K562 (cell line): ENCODE measurements around the gene CCDC85B. TPM values are rescaled to one million over a fixed set of nuclear protein-coding genes. Genes with fewer than 3 reads are reported as not detected.

Experiments used
- CC2D1A ChIP-seq: fragments of 450-650 bp; IDR thresholded peaks from 2 replicates; pipeline ENCODE4 v1.6.1; 2017; ENCODE audit warnings: mild to moderate bottlenecking
- CHAMP1 ChIP-seq: fragments of 450-650 bp; IDR thresholded peaks from 2 replicates; pipeline ENCODE4 v1.6.1; 2016; ENCODE audit warnings: mild to moderate bottlenecking
- KAT8 ChIP-seq: fragments of 450-650 bp; IDR thresholded peaks from 2 replicates; pipeline ENCODE4 v1.6.1; 2016; ENCODE audit warnings: low read depth, mild to moderate bottlenecking
- MITF ChIP-seq: IDR thresholded peaks from 2 replicates; pipeline ENCODE4 v1.6.1; 2014; ENCODE audit warnings: antibody characterized with exemption
- NFYB ChIP-seq: IDR thresholded peaks from 2 replicates; pipeline ENCODE4 v1.6.1; 2011; ENCODE audit warnings: mild to moderate bottlenecking, moderate library complexity; ENCODE audit not compliant: insufficient read length; ENCODE audit errors: extremely low read depth
- PCBP1 ChIP-seq: fragments of 200-400 bp; formaldehyde crosslinking; IDR thresholded peaks from 2 replicates; pipeline ENCODE4 v1.6.1; 2018; ENCODE audit warnings: mild to moderate bottlenecking, low read depth, low read length; ENCODE audit not compliant: poor library complexity, severe bottlenecking
- SMARCA4 ChIP-seq: fragments of 450-650 bp; IDR thresholded peaks from 2 replicates; pipeline ENCODE4 v1.6.1; 2016
- SOX6 ChIP-seq: fragments of 450-650 bp; IDR thresholded peaks from 2 replicates; pipeline ENCODE4 v1.6.1; 2014; ENCODE audit warnings: mild to moderate bottlenecking
- ZBTB5 ChIP-seq: fragments of 450-650 bp; IDR thresholded peaks from 2 replicates; pipeline ENCODE4 v1.6.1; 2017; ENCODE audit warnings: antibody characterized with exemption
- ZC3H8 ChIP-seq: fragments of 450-650 bp; IDR thresholded peaks from 2 replicates; pipeline ENCODE4 v1.6.1; 2017
- ZFX ChIP-seq: sonication (generic); formaldehyde crosslinking; IDR thresholded peaks from 2 replicates; pipeline ENCODE4 v1.8.0; 2022; ENCODE audit warnings: mild to moderate bottlenecking, missing genetic modification reagents, moderate library complexity
- ZNF518B ChIP-seq: fragments of 250-450 bp; sonication (Bioruptor Pico); IDR thresholded peaks from 2 replicates; pipeline ENCODE4 v1.5.0; 2021; ENCODE audit warnings: mild to moderate bottlenecking, moderate library complexity
- ZNF699 ChIP-seq: fragments of 250-450 bp; sonication (Bioruptor Pico); IDR thresholded peaks from 2 replicates; pipeline ENCODE4 v1.8.0; 2021; ENCODE audit warnings: mild to moderate bottlenecking, moderate library complexity; ENCODE audit not compliant: insufficient replicate concordance
- ZNF785 ChIP-seq: fragments of 250-450 bp; sonication (Bioruptor Pico); IDR thresholded peaks from 2 replicates; pipeline ENCODE4 v1.4.0; 2020; ENCODE audit warnings: mild to moderate bottlenecking
- polyA plus RNA-seq, 8 experiments: library from polyadenylated mRNA; depleted of rRNA in 4 of 8; stranded (reverse) in 5 of 8; unstranded in 3 of 8; fragments of >200 nt; fragmentation: Nextera tagmentation in 2 of 8; fragmentation: Illumina TruSeq in 1 of 8; extraction: Ambion mirVana in 2 of 8; extraction: Trizol in 1 of 8; gene quantifications; 2 replicates each; pipeline versions ENCODE4 v1.2.1 to v1.2.3, GENCODE V29; 2011 to 2014; ENCODE audit warnings: inconsistent platforms in 1 of 8, missing spikeins in 1 of 8
- total RNA-seq, 7 experiments: library from RNA; depleted of rRNA in 6 of 7; stranded (reverse); fragments of >200 nt in 6 of 7; fragmentation: Illumina TruSeq in 2 of 7; extraction: Trizol in 2 of 7; gene quantifications; 2 replicates each; pipeline versions ENCODE4 v1.2.1 to v1.2.3, GENCODE V29; 2011 to 2021; ENCODE audit warnings: low replicate concordance in 1 of 7

Gene CCDC85B
- total and polyA plus RNA-seq, 9 of the 15 experiments (the other 6 are each of a cell fraction or from before 2014, with no cell fraction given): 0.14 to 138 (median 6.2) TPM

- TF ChIP-seq CHAMP1: no peak
- TF ChIP-seq ZFX (CRISPR knock-in tag): peak; percentile 76
- TF ChIP-seq SOX6: peak; percentile 66; the same call in 1 of the 2 replicates
- no peak for TF ChIP-seq ZNF785 (CRISPR knock-in tag)
- TF ChIP-seq PCBP1: peak; percentile 91
- TF ChIP-seq SMARCA4: no peak; the same call in 1 of the 2 replicates
- no peak for TF ChIP-seq KAT8
- no peak for TF ChIP-seq ZNF518B (CRISPR knock-in tag)
- peak; percentile 73 for TF ChIP-seq MITF
- TF ChIP-seq ZBTB5: no peak
- TF ChIP-seq CC2D1A: peak; percentile 37; the same call in 1 of the 2 replicates
- no peak for TF ChIP-seq ZC3H8
- no peak for TF ChIP-seq ZNF699
- peak; percentile 61 for TF ChIP-seq NFYB
Measured at GRCh38 chr11:65860278-65861164, 30.0 kb upstream of the CCDC85B start, which contains the start of gene MUS81 (continued).
